GM18873 (cell line): ENCODE measurements around the gene KCNH2.

Source experiments
- ATAC-seq: cut with Tn5 transposase; IDR thresholded peaks from one replicate; pipeline ENCODE4 v1.9.1; 2021; ENCODE audit warnings: mild to moderate bottlenecking, moderate library complexity, moderate number of reproducible peaks; ENCODE audit not compliant: unreplicated experiment, low FRiP score

KCNH2 gene

DNA sequence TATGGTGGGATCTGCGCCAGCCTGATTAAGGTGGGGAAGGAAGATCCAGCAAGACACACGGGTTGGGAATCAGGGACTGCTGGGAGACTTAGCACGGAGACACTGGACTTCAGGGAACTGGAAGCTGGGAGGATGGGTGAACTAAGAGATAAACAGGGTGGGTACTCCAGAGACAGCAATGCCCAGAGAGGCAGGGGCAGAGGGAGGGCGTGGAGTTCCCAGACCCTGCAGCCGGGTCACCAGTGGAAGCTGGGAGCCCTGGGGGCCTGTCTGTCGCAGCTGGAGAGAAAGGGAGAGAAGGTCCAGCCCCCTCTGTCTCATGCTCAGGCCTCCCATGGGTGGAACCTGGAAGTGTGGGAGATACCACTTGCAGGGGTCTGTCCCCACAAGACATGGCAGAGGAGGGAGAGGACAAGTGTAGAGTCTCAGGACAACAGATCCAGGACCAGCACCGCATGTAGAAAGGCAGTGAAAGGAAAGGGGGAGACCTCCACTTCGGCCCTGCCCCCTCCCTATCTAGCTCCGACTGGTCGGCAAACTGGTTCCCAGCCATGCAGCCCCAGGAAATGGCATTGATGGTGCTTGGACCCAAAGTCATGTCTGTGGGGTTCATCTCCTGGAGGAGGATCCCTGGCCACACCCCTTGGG lies 81.4 kb downstream of the KCNH2 start:
- no peak for ATAC-seq

- no peak for ATAC-seq
Observed at GRCh38 chr7:150895809-150896208, 82.3 kb downstream of the KCNH2 start.
